CD4-positive, alpha-beta T cell treated with Interleukin-4 for 1 hour (primary cell): Measurements from ENCODE around the gene SCARB1.

Source experiments
- DNase-seq, 2 donors: peaks; one replicate each; pipeline ENCODE4 v3.0.0-alpha.2; 2020 to 2022

SCARB1 gene

GRCh38 chr12:124741211-124741610, 122.5 kb downstream of the SCARB1 start:
- DNase-seq, result no peak

GRCh38 chr12:124740691-124741137, 123.0 kb downstream of the SCARB1 start:
- no peak for DNase-seq

GRCh38 chr12:124739953-124740561, 123.6 kb downstream of the SCARB1 start:
- DNase-seq, result no peak

GRCh38 chr12:124738636-124739467, 124.8 kb downstream of the SCARB1 start:
- DNase-seq, result no peak

GRCh38 chr12:124737772-124738635, 125.7 kb downstream of the SCARB1 start:
- no peak for DNase-seq

GRCh38 chr12:124737040-124737419, 126.6 kb downstream of the SCARB1 start:
- no peak for DNase-seq

GRCh38 chr12:124736115-124737039, 127.3 kb downstream of the SCARB1 start:
- no peak for DNase-seq

GRCh38 chr12:124734224-124734788, 129.4 kb downstream of the SCARB1 start:
- peak in 1 of 2 donors; percentile 70 for DNase-seq

- DNase-seq, result no peak
These were observed 130.6 kb downstream of the SCARB1 start for GRCh38 chr12:124733086-124733485.

GRCh38 chr12:124732275-124733075, 131.2 kb downstream of the SCARB1 start:
- DNase-seq, result no peak

- DNase-seq, result no peak
These were observed 131.8 kb downstream of the SCARB1 start for GRCh38 chr12:124731869-124732268.

- no peak for DNase-seq
These were observed 133.2 kb downstream of the SCARB1 start for GRCh38 chr12:124730455-124730932.

GRCh38 chr12:124727922-124728321, 135.7 kb downstream of the SCARB1 start:
- DNase-seq, result no peak

- DNase-seq, result peak; percentile 26 to 87
These were observed 136.3 kb downstream of the SCARB1 start for GRCh38 chr12:124727264-124727800.
